GM21737 (cell line): ENCODE measurements around the gene ZCCHC10.
"Not testable (repeated sequence)": the region's sequence is repeated elsewhere in the genome, so short reads cannot be mapped to it uniquely, and the experiment has no call there.

Source experiments
- ATAC-seq: cut with Tn5 transposase; IDR thresholded peaks from one replicate; pipeline ENCODE4 v1.9.1; 2021; ENCODE audit warnings: mild to moderate bottlenecking, moderate library complexity; ENCODE audit not compliant: unreplicated experiment

The ZCCHC10 gene

GRCh38 chr5:133046560-133046959 lies 20.2 kb upstream of the ZCCHC10 start:
- ATAC-seq: not testable (repeated sequence)

- no peak for ATAC-seq
Observed at GRCh38 chr5:133041910-133042309, 15.6 kb upstream of the ZCCHC10 start.

GRCh38 chr5:133041157-133041784 lies 14.9 kb upstream of the ZCCHC10 start:
- no peak for ATAC-seq

- ATAC-seq: not testable (repeated sequence)
Observed at GRCh38 chr5:133036677-133037076, 10.3 kb upstream of the ZCCHC10 start.

GRCh38 chr5:133035224-133035623 lies 8.9 kb upstream of the ZCCHC10 start:
- no peak for ATAC-seq

GRCh38 chr5:133034064-133034463 lies 7.7 kb upstream of the ZCCHC10 start:
- no peak for ATAC-seq

- no peak for ATAC-seq
Observed at GRCh38 chr5:133032852-133033742, 6.7 kb upstream of the ZCCHC10 start.

GRCh38 chr5:133030343-133031005 lies 4.1 kb upstream of the ZCCHC10 start:
- no peak for ATAC-seq

- ATAC-seq: no peak
Observed at GRCh38 chr5:133029416-133029815, 3.1 kb upstream of the ZCCHC10 start.

GRCh38 chr5:133026664-133027153 lies 360 bp upstream of the ZCCHC10 start:
- ATAC-seq: no peak

- ATAC-seq: not testable (repeated sequence)
Observed at GRCh38 chr5:133019471-133019870, 6.9 kb downstream of the ZCCHC10 start.

- no peak for ATAC-seq
Observed at GRCh38 chr5:133017964-133018363, 8.4 kb downstream of the ZCCHC10 start.

GRCh38 chr5:133015466-133015865 lies 10.9 kb downstream of the ZCCHC10 start:
- no peak for ATAC-seq

GRCh38 chr5:133008455-133008854 lies 17.9 kb downstream of the ZCCHC10 start:
- ATAC-seq: not testable (repeated sequence)

- ATAC-seq: no peak
Observed at GRCh38 chr5:133006653-133007052, 19.7 kb downstream of the ZCCHC10 start.

GRCh38 chr5:132999246-132999645 lies 27.1 kb downstream of the ZCCHC10 start:
- ATAC-seq: no peak

- no peak for ATAC-seq
Observed at GRCh38 chr5:132998556-132998955, 27.8 kb downstream of the ZCCHC10 start.

- ATAC-seq: no peak
Observed at GRCh38 chr5:132996307-132996706, 30.0 kb downstream of the ZCCHC10 start.

GRCh38 chr5:132987531-132988408 lies 38.6 kb downstream of the ZCCHC10 start:
- ATAC-seq: no peak

- ATAC-seq: not testable (repeated sequence)
Observed at GRCh38 chr5:132982971-132983370, 43.4 kb downstream of the ZCCHC10 start.
